Astrocyte of the spinal cord (primary cell): ENCODE measurements around the gene ADAP1.

ENCODE experiments used
- DNase-seq: peaks from one replicate; pipeline ENCODE4 v3.0.0; 2011; ENCODE audit warnings: low read depth, low spot score
- H3K4me3 ChIP-seq: 2 replicates; pipeline ENCODE4 v1.5.1; 2011; ENCODE audit warnings: low read depth, mild to moderate bottlenecking, low read length, moderate library complexity
- in situ Hi-C: cut with HindIII; loops from 2 replicates; pipeline ENCODE4 v1.10.0; 2017; ENCODE audit warnings: low sequenced_read_pairs
- TF ChIP-seq, protein P1 (sequence below): IDR thresholded peaks from 2 replicates; pipeline ENCODE4 v1.5.1; 2012; ENCODE audit warnings: low read depth, mild to moderate bottlenecking, low read length, inconsistent platforms

ADAP1 gene

DNA sequence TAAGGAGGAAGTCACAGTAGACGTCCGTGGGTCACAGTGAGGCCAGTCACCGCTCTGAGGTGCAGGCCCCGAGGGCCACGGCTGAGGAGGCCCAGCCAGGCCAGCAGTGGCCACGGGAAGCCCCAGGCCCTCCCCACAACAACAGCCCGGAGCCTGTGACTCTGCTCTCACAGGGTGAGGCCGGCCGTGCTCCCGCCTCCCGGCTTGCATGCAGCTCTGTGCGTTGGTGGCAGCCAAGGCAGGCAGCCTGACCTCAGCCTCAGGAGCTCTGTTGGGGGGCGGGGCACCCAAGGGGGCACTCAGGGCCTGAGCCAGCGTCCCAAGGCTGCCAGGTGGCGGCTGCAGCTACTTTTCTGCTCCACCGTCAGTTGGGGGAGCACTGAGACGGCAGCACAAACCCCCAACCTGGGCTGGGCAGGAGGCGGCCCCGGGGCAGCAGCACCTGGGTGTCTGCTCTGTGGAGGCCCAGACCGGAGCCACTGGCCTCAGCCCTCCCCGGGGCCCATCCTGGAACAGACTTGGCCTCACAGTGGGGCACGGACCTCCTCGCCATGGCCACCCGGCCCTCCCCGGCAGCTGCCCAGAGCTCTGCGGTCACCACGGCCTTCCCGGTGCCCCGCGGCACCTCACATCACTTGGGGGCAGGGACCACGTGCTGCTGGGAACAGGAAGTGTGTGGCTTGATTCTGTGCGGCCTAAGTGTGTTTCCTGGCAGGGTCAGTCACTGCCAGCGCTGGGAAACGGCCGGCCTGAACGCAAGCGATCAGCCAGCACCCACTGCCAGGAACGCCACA, 41.8 kb upstream of the ADAP1 start:
- TF ChIP-seq, protein P1, sequence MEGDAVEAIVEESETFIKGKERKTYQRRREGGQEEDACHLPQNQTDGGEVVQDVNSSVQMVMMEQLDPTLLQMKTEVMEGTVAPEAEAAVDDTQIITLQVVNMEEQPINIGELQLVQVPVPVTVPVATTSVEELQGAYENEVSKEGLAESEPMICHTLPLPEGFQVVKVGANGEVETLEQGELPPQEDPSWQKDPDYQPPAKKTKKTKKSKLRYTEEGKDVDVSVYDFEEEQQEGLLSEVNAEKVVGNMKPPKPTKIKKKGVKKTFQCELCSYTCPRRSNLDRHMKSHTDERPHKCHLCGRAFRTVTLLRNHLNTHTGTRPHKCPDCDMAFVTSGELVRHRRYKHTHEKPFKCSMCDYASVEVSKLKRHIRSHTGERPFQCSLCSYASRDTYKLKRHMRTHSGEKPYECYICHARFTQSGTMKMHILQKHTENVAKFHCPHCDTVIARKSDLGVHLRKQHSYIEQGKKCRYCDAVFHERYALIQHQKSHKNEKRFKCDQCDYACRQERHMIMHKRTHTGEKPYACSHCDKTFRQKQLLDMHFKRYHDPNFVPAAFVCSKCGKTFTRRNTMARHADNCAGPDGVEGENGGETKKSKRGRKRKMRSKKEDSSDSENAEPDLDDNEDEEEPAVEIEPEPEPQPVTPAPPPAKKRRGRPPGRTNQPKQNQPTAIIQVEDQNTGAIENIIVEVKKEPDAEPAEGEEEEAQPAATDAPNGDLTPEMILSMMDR = no peak

DNA sequence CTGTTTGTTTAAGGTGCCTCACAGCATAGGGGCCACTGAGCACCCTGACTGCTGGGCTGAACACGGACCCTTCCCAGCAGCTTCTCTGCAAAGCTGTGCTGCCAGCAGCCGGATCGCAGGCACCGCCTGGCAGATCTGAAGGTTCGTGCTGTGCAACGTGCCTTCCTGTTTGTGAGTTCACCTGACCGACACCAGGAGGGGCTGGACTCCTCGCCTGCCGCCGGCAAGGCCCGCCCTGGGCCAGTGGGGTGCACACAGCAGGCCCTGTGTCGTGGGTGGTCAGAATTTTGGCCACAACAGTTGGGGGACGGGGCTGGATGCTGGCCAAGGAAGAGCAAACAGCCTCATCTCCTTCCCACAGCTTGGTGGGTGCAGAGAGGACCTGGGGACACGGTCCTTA, 41.1 kb upstream of the ADAP1 start:
- in situ Hi-C loops = no loop called here
- TF ChIP-seq, protein P1 = no peak
- DNase-seq = no peak
- H3K4me3 ChIP-seq = no peak overlapping the region

More for the DNA sequence above, 41.8 kb upstream of the ADAP1 start:
- in situ Hi-C loops = no loop called here
- no peak for DNase-seq
- H3K4me3 ChIP-seq = no peak overlapping the region

DNA sequence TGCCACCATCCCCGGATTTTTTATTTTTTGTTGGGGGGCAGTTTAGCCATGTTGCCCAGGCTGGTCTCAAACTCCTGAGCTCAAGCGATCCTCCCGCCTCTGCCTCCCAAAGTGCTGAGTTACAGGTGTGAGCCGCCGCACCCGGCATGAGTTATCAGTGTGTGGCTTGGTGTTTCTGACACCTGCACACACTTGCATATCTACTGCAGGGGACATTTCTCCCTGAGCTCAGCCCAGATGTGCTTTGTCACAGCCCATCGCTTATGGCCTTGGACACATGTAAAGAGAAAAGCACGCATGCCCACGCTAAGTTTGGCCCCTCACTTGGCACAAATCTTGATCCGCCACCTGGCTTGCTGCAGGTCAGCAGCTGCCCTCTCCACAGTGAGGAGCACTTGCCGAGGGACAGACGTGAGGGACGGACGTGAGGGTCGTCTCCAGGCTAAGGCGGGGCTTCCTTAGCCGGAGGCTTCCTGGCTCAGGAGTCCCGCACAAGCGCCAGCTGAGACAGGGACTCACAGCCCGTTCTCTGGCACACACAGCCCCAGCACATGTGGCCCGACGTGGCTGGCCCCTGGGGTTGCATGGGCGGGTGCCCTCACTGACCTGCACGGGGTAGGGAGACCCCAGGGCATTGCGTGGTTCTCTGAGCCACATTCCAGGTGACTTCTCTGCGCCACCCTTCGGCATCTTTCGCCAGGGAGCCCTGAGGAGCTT, 40.3 kb upstream of the ADAP1 start:
- in situ Hi-C loops = no loop called here
- TF ChIP-seq, protein P1 = no peak
- H3K4me3 ChIP-seq = no peak overlapping the region
- no peak for DNase-seq

DNA sequence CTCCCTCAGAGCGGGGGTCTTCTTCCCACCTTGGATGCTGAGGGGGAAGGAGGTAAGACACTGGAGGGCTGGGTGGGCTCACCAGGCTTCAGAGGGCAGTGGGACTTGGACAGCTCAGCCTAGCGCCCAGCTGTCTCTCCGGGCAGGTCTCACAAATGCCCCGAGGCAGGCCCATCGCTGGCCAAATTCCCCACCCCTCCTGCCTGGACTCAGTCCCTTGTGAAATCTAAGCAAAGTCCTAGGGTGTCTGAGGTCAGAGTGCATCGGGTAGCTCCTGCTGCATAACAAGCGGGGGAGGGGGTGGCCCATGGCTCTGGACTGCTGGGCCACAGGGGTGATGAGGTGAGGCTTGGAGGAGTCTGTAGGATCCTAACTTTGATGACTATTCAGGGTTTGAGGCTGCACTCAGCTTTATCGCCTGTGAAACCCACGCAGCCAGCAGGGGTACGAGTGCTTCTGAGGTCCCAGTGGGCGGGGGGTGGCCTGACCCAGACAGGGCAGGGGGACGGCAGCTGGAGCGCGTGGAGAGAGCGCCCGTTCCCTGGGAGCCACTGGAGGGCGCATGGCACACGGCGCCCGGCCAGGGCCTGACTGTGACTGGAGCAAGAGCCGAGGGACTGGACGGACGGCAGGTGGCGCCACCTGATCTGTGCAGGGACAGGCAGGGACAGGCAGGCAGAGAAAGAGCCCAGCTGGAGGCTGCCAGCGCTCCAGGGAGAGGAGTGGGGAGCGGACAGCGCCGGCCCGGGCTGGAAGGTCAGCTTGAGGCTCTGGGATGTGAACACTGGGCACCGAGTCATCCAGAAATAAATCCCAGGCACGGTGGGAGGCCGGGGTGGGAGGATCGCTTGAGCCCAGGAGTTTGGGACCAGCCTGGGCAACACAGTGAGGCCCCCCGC, 38.5 kb upstream of the ADAP1 start:
- in situ Hi-C loops = no loop called here
- peak; percentile 94 for DNase-seq
- H3K4me3 ChIP-seq = no peak overlapping the region
- TF ChIP-seq, protein P1 = peak; percentile 100

DNA sequence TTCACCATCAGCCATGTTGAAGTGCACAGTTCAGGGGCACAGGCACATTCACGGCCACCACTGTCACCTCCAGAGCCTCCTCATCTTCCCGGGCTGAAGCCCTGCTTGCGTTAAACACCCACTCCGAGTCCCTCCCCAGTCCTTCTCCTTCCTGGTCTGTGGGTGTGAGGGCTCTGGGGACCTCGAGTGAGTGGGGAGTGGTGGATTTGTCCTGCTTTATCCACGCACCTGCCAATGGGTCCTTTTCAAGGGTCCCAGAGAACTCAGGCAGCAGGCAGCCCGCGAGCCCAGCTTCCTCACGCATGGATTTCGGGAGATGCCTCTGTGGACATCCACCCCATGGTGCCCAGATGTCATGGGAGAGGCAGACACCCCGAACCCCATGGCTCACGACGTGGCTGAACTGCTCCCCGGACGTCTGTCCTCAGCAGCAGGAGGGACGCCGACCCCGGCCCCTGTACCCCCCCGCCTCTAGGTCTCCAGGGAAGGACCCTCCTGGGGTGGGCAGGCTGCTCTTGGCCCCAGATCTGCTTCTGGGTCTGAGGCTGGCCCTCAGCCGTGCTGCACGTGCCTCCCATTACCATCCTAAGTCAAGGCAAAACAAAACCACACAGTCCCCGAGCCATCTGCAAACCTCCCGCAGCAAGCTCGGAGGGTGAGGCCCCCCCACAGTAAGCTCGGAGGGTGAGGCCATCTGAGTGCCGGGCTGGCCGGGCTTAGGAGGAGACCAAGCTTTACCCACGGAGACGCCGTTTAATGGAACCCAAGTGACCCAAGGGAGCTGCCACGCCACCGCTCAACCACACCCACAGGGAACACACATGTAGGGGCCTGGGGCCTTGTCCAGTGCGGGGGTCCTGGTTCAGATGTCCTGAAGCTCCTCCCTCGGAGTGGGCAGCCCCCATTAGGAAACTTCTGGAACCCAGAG, 37.5 kb upstream of the ADAP1 start:
- in situ Hi-C loops = no loop called here

More for the DNA sequence above, 37.5 kb upstream of the ADAP1 start:
- no peak for DNase-seq
- no peak overlapping the region for H3K4me3 ChIP-seq
- TF ChIP-seq, protein P1 = no peak
